Spleen (tissue), 11 donors: ENCODE results near the gene JAKMIP1. TPM values are rescaled to one million over a fixed set of nuclear protein-coding genes. Genes with fewer than 3 reads are reported as not detected.

Experiments
- DNase-seq: peaks from one replicate; pipeline ENCODE4 v3.0.0-alpha.2; 2020
- H3K27ac ChIP-seq, 8 donors: fragments of 200-600 bp; sonication (generic) in 7 of 8; 1 replicate in 4 of 8; 2 replicates in 4 of 8; pipeline versions ENCODE4 v1.5.0 to v1.8.0; 2016 to 2021; ENCODE audit warnings: inconsistent platforms in 4 of 8, mild to moderate bottlenecking in 4 of 8, moderate library complexity in 1 of 8
- H3K27me3 ChIP-seq, 7 donors: fragments of 200-600 bp; sonication (generic) in 6 of 7; replicated peaks in 1 of 7; 1 replicate in 4 of 7; 2 replicates in 3 of 7; pipeline versions ENCODE4 v1.5.0 to v1.8.0; 2016 to 2021; ENCODE audit warnings: inconsistent platforms in 3 of 7, mild to moderate bottlenecking in 1 of 7
- H3K36me3 ChIP-seq, 6 donors: fragments of 200-600 bp; sonication (generic) in 5 of 6; 1 replicate in 4 of 6; 2 replicates in 2 of 6; pipeline versions ENCODE4 v1.5.0 to v1.8.0; 2016 to 2021; ENCODE audit warnings: inconsistent platforms in 2 of 6
- H3K4me1 ChIP-seq, 6 donors: fragments of 200-600 bp; sonication (generic) in 5 of 6; 1 replicate in 3 of 6; 2 replicates in 3 of 6; pipeline versions ENCODE4 v1.5.0 to v1.8.0; 2016 to 2021; ENCODE audit warnings: inconsistent platforms in 3 of 6
- H3K4me3 ChIP-seq, 8 donors: fragments of 200-600 bp; sonication (generic) in 7 of 8; 1 replicate in 4 of 8; 2 replicates in 4 of 8; pipeline versions ENCODE4 v1.5.0 to v1.8.0; 2016 to 2021; ENCODE audit warnings: inconsistent platforms in 4 of 8, mild to moderate bottlenecking in 4 of 8, moderate library complexity in 2 of 8
- H3K9me3 ChIP-seq, 8 donors: fragments of 200-600 bp; sonication (generic) in 7 of 8; 1 replicate in 4 of 8; 2 replicates in 4 of 8; pipeline versions ENCODE4 v1.5.0 to v1.8.0; 2016 to 2021; ENCODE audit warnings: inconsistent platforms in 4 of 8
- CTCF ChIP-seq, 11 experiments: fragments of 200-600 bp in 7 of 11; fragments of 450-650 bp in 4 of 11; sonication (generic) in 4 of 11; IDR thresholded peaks in 8 of 11; conservative IDR thresholded peaks in 3 of 11; 1 replicate in 7 of 11; 2 replicates in 4 of 11; pipeline versions ENCODE4 v1.4.0 to v1.8.0; 2016 to 2021; ENCODE audit warnings: antibody characterized with exemption in 11 of 11, inconsistent platforms in 4 of 11, mild to moderate bottlenecking in 1 of 11
- POLR2A ChIP-seq, 3 donors: fragments of 450-650 bp; IDR thresholded peaks; one replicate each; pipeline ENCODE4 v1.5.1; 2017; ENCODE audit warnings: antibody characterized with exemption in 3 of 3, mild to moderate bottlenecking in 1 of 3
- POLR2AphosphoS5 ChIP-seq, 3 donors: sonication (generic); formaldehyde crosslinking; IDR thresholded peaks; one replicate each; pipeline ENCODE4 v1.5.1; 2017; ENCODE audit warnings: antibody characterized with exemption in 3 of 3
- WGBS, 5 donors: extraction: QIAGEN DNeasy Blood & Tissue Kit in 3 of 5; methylation state at CpG; one replicate each; pipeline versions ENCODE4 v1.1.5 to v1.1.7; 2013 to 2018; 5-methylcytosine and 5-hydroxymethylcytosine counted together
- intact Hi-C: fragments of 100-400 bp; cut with DNase I; formaldehyde crosslinking; loops from one replicate; pipeline ENCODE4 v1.15.0; 2023; ENCODE audit warnings: low total_unique reads
- polyA plus RNA-seq, 3 donors: library from polyadenylated mRNA; stranded (reverse); fragments of 200-250 nt; gene quantifications; one replicate each; pipeline ENCODE4 v1.2.1, GENCODE V29; 2013
- total RNA-seq, 7 donors: library from RNA; depleted of rRNA in 3 of 7; stranded (reverse); fragments of >200 nt in 3 of 7; fragmentation: NEBNext Ultra II Directional in 4 of 7; extraction: Animal tissue kit (Norgen Biotek cat#: 25700) in 4 of 7; gene quantifications; one replicate each; pipeline versions ENCODE4 v1.1.0 to v1.2.1, GENCODE V29; 2016 to 2021
- donor health status: healthy with polysubstance abuse.
- donor health status: DM: no; HTN: no; CAD: no; lungs with moderate emphysema.
- donor health status: DM: no; HTN: no; CAD: no.
- donor health status: Bipolar disorder and iron deficiency.
- donor health status: healthy.
- donor health status: DM: no; HTN: no; CAD: no.
- donor health status: DM: yes; HTN: yes; CAD: no.

Gene JAKMIP1
- total and polyA plus RNA-seq, 10 donors = 0.37 to 8.7 (median 2.6) TPM

DNA sequence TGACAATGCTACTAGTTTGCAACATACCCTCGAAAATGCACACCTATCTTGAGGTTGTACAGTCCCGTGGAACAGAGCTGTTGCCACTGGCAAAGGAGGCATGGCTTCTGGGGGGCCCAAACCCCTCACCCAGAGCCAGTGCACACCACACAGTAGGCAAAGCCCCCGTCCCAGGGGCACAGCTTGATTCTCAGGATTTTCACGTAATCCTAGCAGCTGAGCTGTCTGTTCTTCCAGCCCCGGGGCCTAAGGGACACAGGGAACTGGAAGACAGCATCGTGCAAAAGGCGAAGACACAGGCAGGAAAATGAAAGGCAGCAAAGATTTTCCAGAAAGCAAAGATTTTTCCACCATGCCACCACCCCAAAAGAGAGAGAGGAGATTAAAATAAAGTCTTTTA lies 77.2 kb downstream of the JAKMIP1 start:
- Histone ChIP-seq H3K27me3 (peaks cover 0 to 21% (median 0%) of the 10 kb centered on the region in 7 donors), H3K9me3 (no peaks in the 10 kb centered on the region), H3K4me1 (no peaks in the 10 kb centered on the region), H3K4me3 (no peak overlapping the region), H3K36me3 (no peaks in the 10 kb centered on the region), H3K27ac (no peak overlapping the region)
- no peak for TF ChIP-seq POLR2AphosphoS5 (IDR thresholded peaks at IDR 0.05)
- no peak for TF ChIP-seq POLR2A (IDR thresholded peaks at IDR 0.05)
- TF ChIP-seq CTCF (IDR thresholded peaks at IDR 0.05 in 8 of 11, conservative IDR thresholded peaks at IDR 0.05 in 3 of 11) = no peak
- 77 to 90% (median 79%) methylated on average over 7 of the region's 7 CpGs for WGBS, 5 donors
- intact Hi-C loops = no loop called here
- no peak for DNase-seq

- no peak overlapping the region for H3K4me3 ChIP-seq
- no peaks in the 10 kb centered on the region for H3K36me3 ChIP-seq
- no peak for DNase-seq
- intact Hi-C loops = no loop called here
- H3K27ac ChIP-seq = no peak overlapping the region
- H3K27me3 ChIP-seq = peaks cover 0 to 15% (median 0%) of the 10 kb centered on the region in 7 donors
- no peaks in the 10 kb centered on the region for H3K9me3 ChIP-seq
- no peak for TF ChIP-seq POLR2AphosphoS5 (IDR thresholded peaks at IDR 0.05)
- TF ChIP-seq POLR2A (IDR thresholded peaks at IDR 0.05) = no peak
- TF ChIP-seq CTCF (IDR thresholded peaks at IDR 0.05 in 8 of 11, conservative IDR thresholded peaks at IDR 0.05 in 3 of 11) = no peak
- WGBS, 5 donors = 74 to 90% (median 78%) methylated on average over 6 of the region's 6 CpGs
- H3K4me1 ChIP-seq = no peaks in the 10 kb centered on the region
Observed at GRCh38 chr4:6122496-6122895, 77.9 kb downstream of the JAKMIP1 start.

DNA sequence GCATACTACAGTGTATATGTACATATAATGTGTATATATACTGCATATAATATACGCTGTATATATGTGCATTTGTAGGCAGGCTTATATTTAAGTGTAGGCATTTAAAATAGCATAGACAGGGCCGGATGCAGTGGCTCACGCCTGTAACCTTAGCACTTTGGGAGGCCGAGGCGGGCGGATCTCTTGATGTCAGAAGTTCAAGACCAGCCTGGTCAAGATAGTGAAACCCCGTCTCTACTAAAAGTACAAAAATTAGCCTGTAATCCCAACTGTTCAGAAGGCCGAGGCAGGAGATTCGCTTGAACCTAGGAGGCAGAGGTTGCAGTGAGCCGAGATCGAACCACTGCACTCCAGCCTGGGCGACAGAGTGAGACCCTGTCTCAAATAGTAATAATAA lies 78.4 kb downstream of the JAKMIP1 start:
- Histone ChIP-seq H3K4me1 (no peaks in the 10 kb centered on the region), H3K27ac (no peak overlapping the region), H3K9me3 (no peaks in the 10 kb centered on the region), H3K27me3 (peaks cover 0 to 11% (median 0%) of the 10 kb centered on the region in 7 donors), H3K36me3 (no peaks in the 10 kb centered on the region), H3K4me3 (no peak overlapping the region)
- WGBS, 5 donors = 88 to 93% (median 91%) methylated on average over 12 of the region's 12 CpGs
- intact Hi-C loops = no loop called here
- no peak for DNase-seq
- no peak for TF ChIP-seq CTCF (IDR thresholded peaks at IDR 0.05 in 8 of 11, conservative IDR thresholded peaks at IDR 0.05 in 3 of 11)
- TF ChIP-seq POLR2A (IDR thresholded peaks at IDR 0.05) = no peak
- no peak for TF ChIP-seq POLR2AphosphoS5 (IDR thresholded peaks at IDR 0.05)

GRCh38 chr4:6121276-6121850 lies 79.0 kb downstream of the JAKMIP1 start:
- Histone ChIP-seq H3K4me1 (no peaks in the 10 kb centered on the region), H3K27me3 (peaks cover 0 to 14% (median 0%) of the 10 kb centered on the region in 7 donors), H3K27ac (no peak overlapping the region), H3K9me3 (no peaks in the 10 kb centered on the region), H3K4me3 (no peak overlapping the region), H3K36me3 (no peaks in the 10 kb centered on the region)
- intact Hi-C loops = no loop called here
- no peak for DNase-seq
- TF ChIP-seq POLR2A (IDR thresholded peaks at IDR 0.05) (no peak), POLR2AphosphoS5 (IDR thresholded peaks at IDR 0.05) (no peak), CTCF (IDR thresholded peaks at IDR 0.05 in 8 of 11, conservative IDR thresholded peaks at IDR 0.05 in 3 of 11) (no peak)
- 86 to 92% (median 88%) methylated on average over 18 of the region's 18 CpGs for WGBS, 5 donors
